EL (cell line): ENCODE measurements around the gene ZFAND3.
A peak's percentile ranks its signal among the peaks of the same experiment; 100 is the strongest.
"Not testable (repeated sequence)": the region's sequence is repeated elsewhere in the genome, so short reads cannot be mapped to it uniquely, and the experiment has no call there.

Source experiments
- DNase-seq: peaks from one replicate; pipeline ENCODE4 v3.0.0-alpha.2; 2016

Gene ZFAND3

GRCh38 chr6:38103921-38104320, 284.4 kb downstream of the ZFAND3 start:
- no peak for DNase-seq

- DNase-seq, result no peak
Observed at GRCh38 chr6:38105066-38105465, 285.5 kb downstream of the ZFAND3 start.

DNA sequence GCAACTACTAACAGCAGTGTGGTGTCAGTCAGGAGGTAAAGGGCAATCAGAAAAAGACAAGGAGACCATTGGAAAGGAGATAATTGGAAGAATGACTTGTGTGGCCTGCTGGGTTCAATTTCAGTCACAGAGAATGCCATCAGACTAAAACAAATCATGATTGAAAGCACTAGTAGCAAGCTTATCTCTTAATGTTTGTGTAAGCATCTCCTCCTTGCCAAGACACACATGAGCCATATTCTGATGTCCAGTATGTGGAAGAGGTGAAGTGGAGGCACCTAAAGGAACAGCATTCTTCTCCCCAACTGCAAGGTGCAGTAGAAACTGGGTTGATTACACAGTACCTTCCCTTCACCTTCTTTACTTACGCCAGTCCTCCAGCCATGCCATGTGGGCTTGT, 287.5 kb downstream of the ZFAND3 start:
- no peak for DNase-seq

DNA sequence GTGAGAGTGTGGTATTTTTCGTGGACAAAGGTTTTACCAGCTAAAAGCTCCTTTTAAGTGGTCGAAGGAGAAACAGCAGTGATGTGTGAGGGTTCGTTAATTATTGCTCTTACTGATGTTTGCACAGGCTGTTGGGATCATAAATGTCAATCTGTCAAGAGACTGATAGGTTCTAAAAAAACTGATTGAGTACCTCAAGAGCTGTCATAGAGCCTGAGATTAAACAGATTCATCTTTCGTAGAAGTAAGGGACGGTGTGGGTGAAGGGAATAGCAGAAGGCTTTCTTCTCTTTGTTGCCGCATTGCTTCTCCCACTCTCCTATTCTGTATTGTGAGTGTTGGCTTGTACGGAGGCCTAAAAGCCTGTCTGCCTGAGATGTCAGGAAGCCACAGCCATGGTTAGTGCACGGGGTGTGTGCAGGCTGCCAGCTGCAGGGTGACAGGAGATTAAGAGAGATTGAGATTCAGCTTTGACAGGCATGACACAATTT, 291.0 kb downstream of the ZFAND3 start:
- no peak for DNase-seq

DNA sequence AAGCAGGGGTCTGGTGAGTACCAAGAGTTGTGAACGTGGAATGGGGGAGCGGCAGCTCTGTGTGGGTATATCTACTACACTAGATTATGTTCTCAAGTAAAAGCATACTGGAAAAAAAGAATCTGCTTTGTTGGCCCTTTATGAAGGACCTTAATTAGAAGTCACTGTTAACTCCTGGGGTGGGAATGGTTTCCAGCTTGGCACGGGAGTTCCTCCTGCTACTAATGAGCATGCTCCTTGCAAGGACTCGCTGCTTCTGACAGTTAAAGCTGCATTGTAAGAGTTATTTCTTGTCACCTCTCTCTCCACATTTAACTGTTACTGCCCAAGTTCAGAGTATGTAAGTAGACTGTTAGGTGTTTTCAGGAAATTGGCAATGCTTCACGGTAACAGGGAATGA, 292.7 kb downstream of the ZFAND3 start:
- DNase-seq, result no peak

DNA sequence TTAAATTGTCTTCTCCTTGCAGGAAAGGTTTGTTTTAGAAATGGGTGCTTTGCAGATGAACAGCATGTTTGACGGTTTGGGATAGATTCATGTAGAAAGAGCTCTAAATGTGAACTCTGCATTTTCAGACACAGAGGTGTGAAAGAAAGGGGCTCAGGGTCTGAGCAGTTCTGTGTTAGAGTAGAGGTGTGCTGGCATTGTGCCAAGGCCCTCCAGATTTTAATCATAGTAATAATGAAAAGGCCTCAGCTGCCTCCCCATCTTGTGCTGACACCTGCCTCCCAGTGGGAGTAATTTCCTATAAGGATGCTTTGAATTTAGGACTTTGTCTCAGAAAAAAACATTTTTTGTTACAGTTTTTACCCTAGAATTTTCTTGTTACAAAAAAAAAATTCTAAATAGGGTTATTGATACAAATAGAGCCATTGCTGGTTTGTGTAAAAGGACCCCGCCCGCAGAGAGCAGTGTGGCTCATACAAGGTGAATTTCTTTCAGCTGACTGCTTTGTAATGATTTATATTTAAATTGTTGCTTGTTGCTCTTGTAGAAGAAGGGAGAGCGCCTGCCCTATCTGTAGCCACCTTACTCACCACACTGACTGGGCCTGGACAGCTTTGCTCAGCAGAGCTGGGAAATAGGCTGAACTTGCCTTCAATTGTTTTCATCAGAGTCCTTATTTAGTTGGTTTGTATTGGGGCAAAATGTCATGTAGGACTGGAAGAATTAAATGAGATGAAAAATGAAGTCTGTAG, 294.5 kb downstream of the ZFAND3 start:
- DNase-seq, result no peak

GRCh38 chr6:38114976-38115625, 295.6 kb downstream of the ZFAND3 start:
- DNase-seq, result no peak

DNA sequence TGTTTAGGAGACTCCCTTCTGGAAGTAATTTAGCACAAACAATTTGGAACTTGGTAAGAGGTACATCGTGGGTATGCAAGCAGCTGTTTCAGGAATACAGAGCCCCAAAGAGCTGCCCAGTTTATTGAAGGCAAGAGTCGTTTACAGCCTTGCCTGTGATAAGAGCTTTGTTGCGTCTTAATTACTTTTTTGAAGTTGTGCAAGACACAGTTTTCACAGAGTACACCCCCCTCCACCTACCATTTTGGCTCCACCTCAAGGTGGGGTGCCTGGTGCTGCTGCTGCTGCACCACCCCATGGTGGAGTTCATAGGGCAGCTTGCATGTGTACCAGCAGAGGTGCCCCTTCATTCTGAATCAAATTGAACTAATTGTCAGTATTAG, 296.1 kb downstream of the ZFAND3 start:
- no peak for DNase-seq

DNA sequence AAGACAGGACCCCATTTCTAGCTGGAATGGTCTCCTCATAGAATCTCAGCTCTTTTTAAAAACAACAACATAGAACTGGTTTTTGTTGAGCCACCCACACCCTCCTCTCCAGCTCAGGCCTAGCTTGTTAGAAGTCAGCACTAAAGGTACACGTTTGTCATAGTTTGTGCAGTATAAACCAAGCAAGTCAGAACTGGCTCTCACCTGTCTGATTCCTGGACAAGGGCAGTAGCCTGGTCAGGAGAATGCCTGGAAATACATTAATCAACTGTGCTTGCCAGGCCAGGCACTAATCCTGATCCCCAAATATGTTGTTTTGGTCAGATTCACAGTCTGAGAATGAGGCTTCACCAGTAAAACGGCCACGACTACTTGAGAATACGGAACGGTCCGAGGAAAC, 296.7 kb downstream of the ZFAND3 start:
- DNase-seq, result no peak

DNA sequence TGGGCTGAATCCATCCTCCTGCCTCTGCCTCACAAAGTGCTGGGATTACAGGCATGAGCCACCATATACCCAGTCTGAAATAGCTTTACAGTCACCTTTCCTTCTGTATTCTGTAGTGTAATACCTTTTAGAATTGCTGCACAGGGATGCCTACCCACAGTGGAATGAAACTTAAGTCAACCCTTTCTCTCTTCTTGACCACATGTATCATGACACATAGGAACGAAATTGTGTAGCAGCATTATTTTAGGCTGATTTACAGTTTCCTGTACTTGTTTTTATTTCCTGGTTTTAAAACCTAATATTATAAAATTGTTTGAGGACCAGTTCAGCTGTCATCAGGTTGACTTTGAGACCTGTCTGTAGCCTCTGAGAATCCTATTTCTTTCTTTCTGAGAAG, 297.8 kb downstream of the ZFAND3 start:
- peak; percentile 45 for DNase-seq

- no peak for DNase-seq
Observed at GRCh38 chr6:38118791-38119365, 299.4 kb downstream of the ZFAND3 start.

GRCh38 chr6:38119516-38119915, 300.0 kb downstream of the ZFAND3 start:
- no peak for DNase-seq

DNA sequence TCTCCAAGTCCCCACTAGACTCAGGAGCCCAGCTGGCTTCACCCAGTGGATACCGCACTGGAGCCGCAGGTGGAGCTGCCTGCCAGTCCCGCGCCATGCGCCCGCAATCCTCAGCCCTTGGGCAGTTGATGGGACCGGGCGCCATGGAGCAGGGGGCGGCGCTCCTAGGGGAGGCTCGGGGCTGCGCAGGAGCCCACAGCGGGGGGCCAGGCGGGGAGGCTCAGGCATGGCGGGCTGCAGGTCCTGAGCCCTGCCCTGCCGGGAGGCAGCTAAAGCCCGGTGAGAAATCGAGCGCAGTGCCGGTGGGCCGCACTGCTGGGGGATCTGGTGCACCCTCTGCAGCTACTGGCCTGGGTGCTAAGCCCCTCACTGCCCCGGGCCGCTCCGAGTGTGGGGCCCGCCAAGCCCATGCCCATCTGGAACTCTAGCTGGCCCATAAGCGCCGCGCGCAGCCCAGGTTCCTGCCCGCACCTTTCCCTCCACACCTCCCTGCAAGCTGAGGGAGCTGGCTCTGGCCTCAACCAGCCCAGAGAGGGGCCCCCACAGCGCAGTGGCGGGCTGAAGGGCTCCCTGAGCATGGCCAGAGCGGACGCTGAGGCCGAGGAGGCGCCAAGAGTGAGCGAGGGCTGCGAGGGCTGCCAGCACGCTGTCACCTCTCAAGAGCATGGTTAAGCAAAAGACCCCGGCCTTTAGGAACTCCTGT, 304.8 kb downstream of the ZFAND3 start:
- DNase-seq, result not testable (repeated sequence)

DNA sequence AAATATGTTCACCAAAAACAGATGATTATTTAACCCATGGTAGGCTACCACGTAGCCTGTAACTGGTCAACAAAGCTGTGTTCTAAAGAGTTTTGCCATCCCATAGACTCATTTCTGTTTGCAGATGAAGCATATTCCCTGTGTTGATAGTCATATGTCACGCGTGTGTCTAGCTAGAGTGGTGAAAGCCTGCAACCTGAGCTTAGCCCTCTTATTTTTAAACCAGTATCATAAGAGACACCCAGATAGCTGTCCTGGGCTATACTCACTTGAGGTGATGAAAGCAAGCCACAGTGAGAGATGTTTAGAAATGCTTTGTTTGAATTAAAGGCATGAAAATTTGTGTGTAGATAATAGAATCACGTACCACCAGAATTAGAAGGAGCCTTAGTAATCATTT, 307.8 kb downstream of the ZFAND3 start:
- no peak for DNase-seq

DNA sequence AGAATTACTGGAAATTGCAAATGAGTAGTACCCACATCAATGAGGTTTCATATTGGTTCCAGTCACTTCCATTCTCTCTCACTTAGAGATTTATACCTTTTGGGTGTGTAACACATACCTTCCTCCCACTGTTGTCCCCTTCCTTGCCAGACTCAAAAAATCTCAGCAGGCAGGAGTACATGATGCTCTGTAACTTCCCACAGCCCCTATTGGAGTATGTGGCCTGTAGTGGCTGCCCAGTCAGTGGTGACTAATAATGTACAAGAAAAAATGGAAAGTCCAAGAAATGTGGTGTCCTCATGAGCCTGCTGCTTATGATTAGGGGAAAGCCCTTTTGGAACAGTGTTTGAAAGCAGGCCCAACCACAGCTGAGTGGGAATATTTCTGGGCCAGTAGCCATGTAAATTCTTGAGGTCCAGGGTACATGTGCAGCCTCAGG, 312.0 kb downstream of the ZFAND3 start:
- DNase-seq, result peak; percentile 95

GRCh38 chr6:38133932-38134703, 314.6 kb downstream of the ZFAND3 start:
- no peak for DNase-seq

GRCh38 chr6:38134704-38135088, 315.2 kb downstream of the ZFAND3 start:
- no peak for DNase-seq

- peak; percentile 11 for DNase-seq
Observed at GRCh38 chr6:38136547-38136946, 317.0 kb downstream of the ZFAND3 start.

DNA sequence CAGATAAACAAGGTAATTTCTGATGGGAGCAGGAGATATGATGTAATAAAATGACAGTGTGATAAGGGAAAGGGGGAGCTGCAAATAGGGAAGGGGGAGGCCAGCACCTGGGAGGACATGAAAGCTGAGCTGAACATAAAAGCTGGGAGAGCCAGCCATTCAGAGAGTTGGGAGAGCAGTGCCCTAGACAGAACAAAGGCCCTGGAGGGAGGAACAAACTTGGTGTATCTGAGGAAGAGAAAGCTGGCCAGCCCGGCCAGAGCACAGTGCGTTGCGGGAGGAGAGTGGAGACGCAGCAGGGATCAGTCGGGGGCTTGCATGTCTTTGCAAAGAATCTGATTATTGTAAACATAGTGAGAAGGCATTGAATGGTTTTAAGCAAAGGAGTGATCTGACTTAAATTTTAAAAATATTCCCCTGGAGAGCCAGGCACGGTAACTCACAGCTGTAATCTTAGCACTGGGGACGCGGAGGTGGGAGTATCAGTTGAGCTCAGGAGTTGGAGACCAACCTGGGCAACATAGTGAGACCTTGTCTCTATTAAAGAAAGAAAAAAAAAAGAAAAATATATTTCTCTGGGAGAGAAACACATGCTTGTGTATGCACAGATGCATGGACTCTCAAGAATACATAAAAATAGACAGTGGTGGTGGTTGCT, 318.2 kb downstream of the ZFAND3 start:
- no peak for DNase-seq

- no peak for DNase-seq
Observed at GRCh38 chr6:38138374-38138773, 318.8 kb downstream of the ZFAND3 start.

GRCh38 chr6:38141085-38141484, 321.6 kb downstream of the ZFAND3 start:
- DNase-seq, result no peak

DNA sequence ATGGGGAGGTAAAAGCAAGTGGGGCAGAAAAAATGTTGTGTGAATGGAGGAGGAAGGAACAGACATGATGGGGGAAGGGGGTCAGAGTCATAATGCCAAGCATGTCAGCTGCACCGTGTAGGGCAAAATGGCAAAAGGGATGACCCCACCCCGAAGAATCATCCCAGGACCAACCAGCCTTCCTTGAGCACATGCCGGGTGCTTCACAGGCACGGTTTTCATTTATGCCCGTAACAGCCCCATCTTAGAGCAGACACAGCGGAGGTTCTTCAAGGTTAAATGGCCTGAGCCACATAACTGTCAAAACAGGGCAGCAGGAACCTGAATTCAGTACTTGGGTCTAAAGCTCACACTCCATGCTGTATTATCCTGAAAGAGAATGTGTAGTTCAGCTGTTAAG, 322.2 kb downstream of the ZFAND3 start:
- no peak for DNase-seq
